ENCODE results near the gene PRAMEF26.
"Not testable (repeated sequence)": the region's sequence is repeated elsewhere in the genome, so short reads cannot be mapped to it uniquely, and the experiment has no call there.

Gene PRAMEF26

DNA sequence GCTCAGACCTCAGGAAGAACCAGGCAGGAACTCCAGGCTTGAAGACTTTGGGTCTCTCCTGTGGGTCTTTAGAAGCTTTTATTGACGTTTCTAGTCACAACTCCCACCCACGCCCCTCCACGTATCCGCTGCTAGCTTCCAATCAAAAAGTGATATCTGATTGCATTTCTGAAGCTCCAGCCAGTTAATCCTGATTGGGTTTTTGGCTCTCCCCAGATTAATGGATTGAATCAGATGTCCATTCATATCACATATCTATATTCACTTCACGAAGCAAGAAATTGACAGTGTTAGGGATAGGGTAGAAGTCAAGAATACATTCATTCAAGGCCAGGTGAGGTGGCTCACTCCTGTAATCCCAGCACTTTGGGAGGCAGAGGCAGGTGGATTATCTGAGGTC lies at the start of gene PRAMEF26:
PRAMEF26 (minus strand) TSS at position 101 of the 400 bp plus-strand sequence. CDS start 2,914 bp downstream, outside the sequence.
- not testable (repeated sequence) for DNase-seq (ENCODE audit: low spot score)

DNA sequence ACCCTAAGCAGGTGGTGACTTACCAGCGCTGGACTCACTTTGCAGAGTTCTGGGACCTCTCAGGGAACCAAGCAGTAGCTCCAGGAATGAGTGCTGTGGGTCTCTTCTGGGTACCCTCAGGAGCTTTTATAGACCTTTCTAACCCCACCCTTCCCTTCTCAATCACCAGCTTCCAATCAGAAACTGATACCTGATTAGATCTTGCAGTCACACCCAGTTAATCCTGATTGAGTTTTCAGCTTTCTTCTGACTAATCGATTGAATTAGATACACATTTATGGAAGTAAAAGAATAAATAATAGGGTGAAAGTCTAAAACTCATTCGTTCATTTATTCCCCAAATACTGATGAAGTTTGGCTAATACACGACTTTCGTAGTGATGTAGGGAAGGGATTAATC lies 45.5 kb upstream of the PRAMEF26 start, which contains the start of gene PRAMEF13:
PRAMEF13 (minus strand) TSS at position 101 of the 400 bp plus-strand sequence. CDS start 1,820 bp downstream, outside the sequence.
- not testable (repeated sequence) for DNase-seq (ENCODE audit: low spot score)

DNA sequence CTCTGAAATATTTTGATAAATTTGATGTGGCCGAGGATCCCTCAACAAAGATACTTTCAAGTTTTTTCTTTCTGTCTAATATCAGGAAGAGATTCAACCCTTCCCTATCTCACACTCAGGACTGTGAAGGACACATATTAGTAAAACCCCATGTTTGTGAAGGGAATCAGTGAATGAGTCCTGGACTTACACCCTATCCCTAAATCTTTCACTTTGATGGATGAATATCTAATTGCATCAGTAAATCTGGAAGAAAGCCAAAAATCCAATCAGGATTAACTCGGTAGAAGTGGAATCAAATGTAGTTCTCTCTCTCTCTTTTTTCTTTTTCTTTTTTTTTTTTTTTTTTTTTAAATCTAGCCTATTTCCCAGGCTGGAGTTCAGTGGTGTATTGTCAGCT lies 15.7 kb upstream of the PRAMEF26 start, which contains the start of gene PRAMEF9:
PRAMEF9 (plus strand) TSS at position 301 of the 400 bp plus-strand sequence. CDS start 3,433 bp downstream, outside the sequence.
- DNase-seq (ENCODE audit: low spot score): not testable (repeated sequence)

DNA sequence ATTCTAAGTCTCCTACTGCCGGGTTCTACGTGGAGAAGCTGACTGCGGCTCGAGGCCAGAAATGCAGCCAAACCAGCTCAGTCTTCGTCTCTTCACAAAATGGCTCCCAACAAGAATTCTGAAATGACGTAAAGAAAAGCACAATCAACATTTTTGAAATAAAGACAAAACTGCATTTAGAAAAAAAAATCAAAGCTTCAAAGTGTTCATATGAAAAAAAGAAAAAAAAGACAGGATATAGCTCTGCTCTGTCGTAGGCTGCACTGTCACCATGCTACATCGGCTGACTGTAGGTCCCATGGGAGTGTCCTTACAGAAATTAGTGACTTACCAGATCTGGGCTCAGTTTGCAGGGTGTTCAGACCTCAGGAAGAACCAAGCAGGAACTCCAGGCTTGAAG lies 9.7 kb upstream of the PRAMEF26 start, which contains the start of gene HNRNPCL4:
HNRNPCL4 (minus strand) TSS at position 101 of the 400 bp plus-strand sequence. CDS start 164 bp downstream, outside the sequence.
- DNase-seq (ENCODE audit: low spot score): not testable (repeated sequence)

DNA sequence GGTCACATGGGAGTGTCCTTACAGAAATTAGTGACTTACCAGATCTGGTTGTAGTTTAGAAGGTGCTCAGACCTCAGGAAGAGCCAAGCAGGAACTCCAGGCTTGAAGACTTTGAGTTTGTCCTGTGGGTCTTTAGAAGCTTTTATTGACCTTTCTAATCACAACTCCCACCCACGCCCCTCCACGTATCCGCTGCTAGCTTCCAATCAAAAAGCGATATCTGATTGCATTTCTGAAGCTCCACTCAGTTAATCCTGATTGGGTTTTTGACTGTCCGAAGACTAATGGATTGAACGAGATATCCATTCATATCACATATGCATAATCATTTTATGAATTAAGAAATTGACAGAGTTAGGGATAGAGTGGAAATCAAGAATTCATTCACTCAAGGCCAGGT lies 39.1 kb downstream of the PRAMEF26 start, which contains the start of gene HNRNPCL2:
HNRNPCL2 (minus strand) TSS at position 101 of the 400 bp plus-strand sequence. CDS start 454 bp downstream, outside the sequence.
- DNase-seq (ENCODE audit: low spot score): not testable (repeated sequence)
